HepG2 (cell line): ENCODE measurements around the gene SLC35F4. TPM values are rescaled to one million over a fixed set of nuclear protein-coding genes. Genes with fewer than 3 reads are reported as not detected.

Experiments
- ATAC-seq: fragments of 200-7000 bp; cut with Tn5 transposase; 3 replicates; pipeline ENCODE4 v1.9.1; 2020; ENCODE audit warnings: mild to moderate bottlenecking, moderate library complexity
- BruUV-seq: library from RNA; stranded (reverse); fragments of 400-500 nt; replicated peaks from 2 replicates; lab custom pipeline; 2021; lab: Mats Ljungman, UMichigan
- CTCF ChIA-PET: fragments of 300-600 bp; formaldehyde crosslinking; extraction: SDS; loops from one replicate; lab custom pipeline; 2021; ENCODE audit warnings: low total read pairs, inconsistent platforms, low intra/inter-chr PET ratio; lab: Yijun Ruan, JAX
- POLR2A ChIA-PET: fragments of 350-600 bp; sonication (Branson Sonifier 250); formaldehyde crosslinking; loops from one replicate; lab custom pipeline; 2020; ENCODE audit warnings: antibody characterized with exemption, inconsistent platforms; lab: Yijun Ruan, JAX
- DNase-seq: peaks from one replicate; pipeline ENCODE4 v3.0.0-alpha.2; 2015; ENCODE audit warnings: low spot score
- FAIRE-seq: peaks from 3 replicates; lab custom pipeline; 2011; peaks lifted over from hg19 to GRCh38; lab: Jason Lieb, UNC
- H2AFZ ChIP-seq: one replicate; pipeline ENCODE4 v1.6.1; 2011; ENCODE audit warnings: low read length, inconsistent platforms
- H3K27ac ChIP-seq: fragments of 300-600 bp; 3 replicates; pipeline ENCODE4 v1.8.0; 2011; ENCODE audit warnings: mixed run types, mild to moderate bottlenecking, mixed read lengths, low read length, inconsistent platforms; ENCODE audit not compliant: insufficient read depth; ENCODE audit errors: extremely low read length
- H3K27me3 ChIP-seq, 2 experiments: fragments of 200-600 bp in 1 of 2; 2 replicates in 1 of 2; 3 replicates in 1 of 2; pipeline versions ENCODE4 v1.6.0 to v1.8.0; 2011; ENCODE audit warnings: low read length in 2 of 2, mild to moderate bottlenecking in 2 of 2, moderate library complexity in 2 of 2, inconsistent platforms in 1 of 2; ENCODE audit not compliant: insufficient read depth in 2 of 2, control insufficient read depth in 1 of 2
- H3K36me3 ChIP-seq, 2 experiments: fragments of 200-600 bp in 1 of 2; replicated peaks in 1 of 2; 2 replicates in 1 of 2; 3 replicates in 1 of 2; pipeline versions ENCODE4 v1.5.1 to v1.8.0; 2011; ENCODE audit warnings: low read length in 2 of 2, inconsistent platforms in 1 of 2; ENCODE audit not compliant: insufficient read depth in 2 of 2, control insufficient read depth in 1 of 2
- H3K4me1 ChIP-seq: 2 replicates; pipeline ENCODE4 v1.5.1; 2012; ENCODE audit warnings: low read length, inconsistent platforms; ENCODE audit not compliant: insufficient read depth
- H3K4me2 ChIP-seq: 2 replicates; pipeline ENCODE4 v1.6.0; 2011; ENCODE audit warnings: low read depth, low read length, inconsistent platforms
- H3K4me3 ChIP-seq, 3 experiments: fragments of 200-600 bp in 1 of 3; sonication (generic), shearing (Covaris generic) in 1 of 3; replicated peaks in 1 of 3; 2 replicates each; pipeline ENCODE4 v1.5.1; 2011 to 2016; ENCODE audit warnings: low read length in 3 of 3, inconsistent platforms in 2 of 3, low read depth in 2 of 3, mild to moderate bottlenecking in 2 of 3, control low read depth in 1 of 3, mixed read lengths in 1 of 3; ENCODE audit not compliant: insufficient read depth in 1 of 3
- H3K79me2 ChIP-seq: one replicate; pipeline ENCODE4 v1.6.1; 2011; ENCODE audit warnings: low read length, inconsistent platforms; ENCODE audit not compliant: insufficient read depth
- H3K9ac ChIP-seq: 2 replicates; pipeline ENCODE4 v1.6.0; 2011; ENCODE audit warnings: mild to moderate bottlenecking, low read depth, low read length, inconsistent platforms; ENCODE audit not compliant: insufficient read depth
- H3K9me3 ChIP-seq: 2 replicates; pipeline ENCODE4 v1.5.1; 2012; ENCODE audit warnings: mild to moderate bottlenecking, low read length
- H4K20me1 ChIP-seq: 2 replicates; pipeline ENCODE4 v1.6.0; 2011; ENCODE audit warnings: inconsistent platforms, mild to moderate bottlenecking, low read length, moderate library complexity; ENCODE audit not compliant: insufficient read depth
- CEBPG ChIP-seq: IDR thresholded peaks from 2 replicates; pipeline ENCODE4 v1.6.1; 2016
- FLYWCH1 ChIP-seq: sonication (generic); formaldehyde crosslinking; IDR thresholded peaks from 2 replicates; pipeline ENCODE4 v1.8.1; 2023; ENCODE audit warnings: mild to moderate bottlenecking, missing genetic modification reagents
- FOSL1 ChIP-seq: sonication (generic); formaldehyde crosslinking; IDR thresholded peaks from 2 replicates; pipeline ENCODE4 v1.9.0; 2021; ENCODE audit warnings: missing genetic modification reagents, borderline replicate concordance
- KDM3A ChIP-seq: IDR thresholded peaks from 2 replicates; pipeline ENCODE4 v1.6.1; 2018; ENCODE audit warnings: low read depth, missing compliant biosample characterization
- RBM39 ChIP-seq: fragments of 200-400 bp; formaldehyde crosslinking; IDR thresholded peaks from one replicate; pipeline ENCODE4 v1.6.1; 2018; ENCODE audit warnings: antibody characterized with exemption, mild to moderate bottlenecking, low read depth, low read length; ENCODE audit not compliant: poor library complexity, severe bottlenecking
- TCF7 ChIP-seq: sonication (generic); IDR thresholded peaks from 2 replicates; pipeline ENCODE4 v1.6.1; 2016; ENCODE audit warnings: antibody characterized with exemption, low read depth
- ZFP82 ChIP-seq: sonication (generic); formaldehyde crosslinking; IDR thresholded peaks from 2 replicates; pipeline ENCODE4 v1.5.1; 2020; ENCODE audit warnings: mild to moderate bottlenecking, missing genetic modification reagents, borderline replicate concordance
- ZNF263 ChIP-seq: sonication (generic); formaldehyde crosslinking; IDR thresholded peaks from 2 replicates; pipeline ENCODE4 v1.4.0; 2020; ENCODE audit warnings: missing genetic modification reagents
- ZNF335 ChIP-seq: sonication (generic); formaldehyde crosslinking; IDR thresholded peaks from 2 replicates; pipeline ENCODE4 v1.4.0; 2020; ENCODE audit warnings: missing genetic modification reagents
- ZNF44 ChIP-seq: sonication (generic); formaldehyde crosslinking; IDR thresholded peaks from 2 replicates; pipeline ENCODE4 v1.5.1; 2020; ENCODE audit warnings: mild to moderate bottlenecking, missing genetic modification reagents
- ZNF747 ChIP-seq: sonication (generic); formaldehyde crosslinking; IDR thresholded peaks from 2 replicates; pipeline ENCODE4 v1.8.1; 2023; ENCODE audit warnings: missing genetic modification reagents, mild to moderate bottlenecking, borderline replicate concordance
- WGBS: methylation state at CpG from one replicate; pipeline ENCODE4 v1.1.6; 2017; ENCODE audit warnings: low lambda C conversion rate; 5-methylcytosine and 5-hydroxymethylcytosine counted together
- in situ Hi-C: cut with HindIII; loops from 2 replicates; pipeline ENCODE4 v1.10.0; 2017; ENCODE audit warnings: low pct_unique_long_range_greater_than_20kb; ENCODE audit not compliant: extremely low pct_ligation_motif_present
- intact Hi-C: fragments of 100-400 bp; cut with micrococcal nuclease; formaldehyde crosslinking; loops from one replicate; pipeline ENCODE4 v1.10.0; 2022; ENCODE audit not compliant: unreplicated experiment
- polyA plus RNA-seq, 8 experiments: library from polyadenylated mRNA; depleted of rRNA in 3 of 8; stranded (reverse) in 7 of 8; unstranded in 1 of 8; fragments of >200 nt; fragmentation: Illumina TruSeq in 4 of 8; extraction: Trizol in 4 of 8; gene quantifications; 2 replicates each; pipeline versions ENCODE4 v1.2.1 to v1.2.3, GENCODE V29; 2011 to 2016; ENCODE audit warnings: low read depth in 4 of 8, missing spikeins in 1 of 8, mixed read lengths in 1 of 8; ENCODE audit not compliant: insufficient read depth in 1 of 8
- total RNA-seq, 5 experiments: library from RNA; depleted of rRNA; stranded (reverse); fragments of >200 nt; fragmentation: Illumina TruSeq; extraction: Trizol; gene quantifications; 2 replicates each; pipeline ENCODE4 v1.2.3, GENCODE V29; 2016; ENCODE audit warnings: low read depth in 1 of 5
- TF ChIP-seq, protein P1 (sequence below): sonication (generic); formaldehyde crosslinking; IDR thresholded peaks from 2 replicates; pipeline ENCODE4 v1.5.0; 2020; ENCODE audit warnings: missing genetic modification reagents
- TF ChIP-seq, protein P2 (sequence below): sonication (generic); formaldehyde crosslinking; IDR thresholded peaks from 2 replicates; pipeline ENCODE4 v1.4.0; 2020; ENCODE audit warnings: mild to moderate bottlenecking, missing genetic modification reagents
- TF ChIP-seq, protein P3 (sequence below): sonication (generic); formaldehyde crosslinking; IDR thresholded peaks from 2 replicates; pipeline ENCODE4 v1.4.0; 2020; ENCODE audit warnings: missing genetic modification reagents, borderline replicate concordance
- TF ChIP-seq, protein P4 (sequence below): sonication (generic); formaldehyde crosslinking; IDR thresholded peaks from 2 replicates; pipeline ENCODE4 v1.4.0; 2020; ENCODE audit warnings: mild to moderate bottlenecking, missing genetic modification reagents, borderline replicate concordance

SLC35F4 gene
- total and polyA plus RNA-seq, 2 of the 13 experiments (the other 11 are each of a cell fraction or from before 2014, with no cell fraction given) = not detected

DNA sequence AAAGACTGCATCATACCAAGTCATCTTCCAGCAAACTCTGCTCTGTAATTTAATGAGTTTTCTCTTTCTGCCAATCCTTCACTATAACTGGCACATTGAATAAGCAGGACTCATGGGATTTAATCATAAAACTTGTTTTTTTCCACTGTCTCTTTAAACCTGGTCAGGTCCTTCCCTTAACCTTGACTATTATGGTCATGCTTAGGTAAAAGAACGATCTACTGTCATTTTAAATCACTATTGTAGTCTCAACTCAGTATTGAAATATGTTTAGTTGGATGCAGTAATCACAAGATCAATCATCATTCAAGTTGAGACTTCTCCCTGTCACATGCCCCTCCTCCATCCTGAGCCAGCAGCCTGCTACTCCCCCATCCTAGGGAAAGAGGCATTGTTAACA, 56.1 kb downstream of the SLC35F4 start:
- Histone ChIP-seq H2AFZ (no peak overlapping the region), H3K79me2 (no peaks in the 10 kb centered on the region), H4K20me1 (no peaks in the 10 kb centered on the region), H3K36me3 (no peaks in the 10 kb centered on the region), H3K27me3 (no peaks in the 10 kb centered on the region), H3K9me3 (no peaks in the 10 kb centered on the region), H3K9ac (no peak overlapping the region), H3K4me3 (no peak overlapping the region), H3K4me1 (no peaks in the 10 kb centered on the region), H3K27ac (no peak overlapping the region), H3K4me2 (no peak overlapping the region)
- POLR2A ChIA-PET = no interaction called here
- intact Hi-C loops (no loop called here), in situ Hi-C loops (no loop called here)
- BruUV-seq = no TSS peak
- FAIRE-seq = no peak
- CTCF ChIA-PET = no interaction called here
- 3% methylated on average over 1 of the region's 1 CpG for WGBS
- ATAC-seq = no peak
- DNase-seq = no peak
- TF ChIP-seq ZFP82 = no peak
- TF ChIP-seq ZNF747 = no peak
- TF ChIP-seq, protein P1, sequence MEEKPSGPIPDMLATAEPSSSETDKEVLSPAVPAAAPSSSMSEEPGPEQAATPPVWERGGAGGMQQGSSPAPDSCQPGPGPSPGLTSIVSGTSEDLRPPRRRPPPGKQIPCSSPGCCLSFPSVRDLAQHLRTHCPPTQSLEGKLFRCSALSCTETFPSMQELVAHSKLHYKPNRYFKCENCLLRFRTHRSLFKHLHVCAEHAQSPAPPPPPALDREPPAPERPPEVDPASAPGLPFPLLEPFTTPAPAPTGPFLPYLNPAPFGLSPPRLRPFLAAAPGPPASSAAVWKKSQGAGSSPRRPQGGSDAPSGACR (CRISPR knock-in tag) = no peak
- no peak for TF ChIP-seq KDM3A
- no peak for TF ChIP-seq RBM39
- no peak for TF ChIP-seq CEBPG
- TF ChIP-seq TCF7 = no peak
- TF ChIP-seq, protein P2, sequence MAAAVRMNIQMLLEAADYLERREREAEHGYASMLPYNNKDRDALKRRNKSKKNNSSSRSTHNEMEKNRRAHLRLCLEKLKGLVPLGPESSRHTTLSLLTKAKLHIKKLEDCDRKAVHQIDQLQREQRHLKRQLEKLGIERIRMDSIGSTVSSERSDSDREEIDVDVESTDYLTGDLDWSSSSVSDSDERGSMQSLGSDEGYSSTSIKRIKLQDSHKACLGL = no peak
- no peak for TF ChIP-seq ZNF335 (CRISPR knock-in tag)
- TF ChIP-seq ZNF263 = no peak
- TF ChIP-seq, protein P3, sequence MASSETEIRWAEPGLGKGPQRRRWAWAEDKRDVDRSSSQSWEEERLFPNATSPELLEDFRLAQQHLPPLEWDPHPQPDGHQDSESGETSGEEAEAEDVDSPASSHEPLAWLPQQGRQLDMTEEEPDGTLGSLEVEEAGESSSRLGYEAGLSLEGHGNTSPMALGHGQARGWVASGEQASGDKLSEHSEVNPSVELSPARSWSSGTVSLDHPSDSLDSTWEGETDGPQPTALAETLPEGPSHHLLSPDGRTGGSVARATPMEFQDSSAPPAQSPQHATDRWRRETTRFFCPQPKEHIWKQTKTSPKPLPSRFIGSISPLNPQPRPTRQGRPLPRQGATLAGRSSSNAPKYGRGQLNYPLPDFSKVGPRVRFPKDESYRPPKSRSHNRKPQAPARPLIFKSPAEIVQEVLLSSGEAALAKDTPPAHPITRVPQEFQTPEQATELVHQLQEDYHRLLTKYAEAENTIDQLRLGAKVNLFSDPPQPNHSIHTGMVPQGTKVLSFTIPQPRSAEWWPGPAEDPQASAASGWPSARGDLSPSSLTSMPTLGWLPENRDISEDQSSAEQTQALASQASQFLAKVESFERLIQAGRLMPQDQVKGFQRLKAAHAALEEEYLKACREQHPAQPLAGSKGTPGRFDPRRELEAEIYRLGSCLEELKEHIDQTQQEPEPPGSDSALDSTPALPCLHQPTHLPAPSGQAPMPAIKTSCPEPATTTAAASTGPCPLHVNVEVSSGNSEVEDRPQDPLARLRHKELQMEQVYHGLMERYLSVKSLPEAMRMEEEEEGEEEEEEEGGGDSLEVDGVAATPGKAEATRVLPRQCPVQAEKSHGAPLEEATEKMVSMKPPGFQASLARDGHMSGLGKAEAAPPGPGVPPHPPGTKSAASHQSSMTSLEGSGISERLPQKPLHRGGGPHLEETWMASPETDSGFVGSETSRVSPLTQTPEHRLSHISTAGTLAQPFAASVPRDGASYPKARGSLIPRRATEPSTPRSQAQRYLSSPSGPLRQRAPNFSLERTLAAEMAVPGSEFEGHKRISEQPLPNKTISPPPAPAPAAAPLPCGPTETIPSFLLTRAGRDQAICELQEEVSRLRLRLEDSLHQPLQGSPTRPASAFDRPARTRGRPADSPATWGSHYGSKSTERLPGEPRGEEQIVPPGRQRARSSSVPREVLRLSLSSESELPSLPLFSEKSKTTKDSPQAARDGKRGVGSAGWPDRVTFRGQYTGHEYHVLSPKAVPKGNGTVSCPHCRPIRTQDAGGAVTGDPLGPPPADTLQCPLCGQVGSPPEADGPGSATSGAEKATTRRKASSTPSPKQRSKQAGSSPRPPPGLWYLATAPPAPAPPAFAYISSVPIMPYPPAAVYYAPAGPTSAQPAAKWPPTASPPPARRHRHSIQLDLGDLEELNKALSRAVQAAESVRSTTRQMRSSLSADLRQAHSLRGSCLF (CRISPR knock-in tag) = no peak
- TF ChIP-seq FOSL1 (CRISPR knock-in tag) = no peak
- TF ChIP-seq, protein P4, sequence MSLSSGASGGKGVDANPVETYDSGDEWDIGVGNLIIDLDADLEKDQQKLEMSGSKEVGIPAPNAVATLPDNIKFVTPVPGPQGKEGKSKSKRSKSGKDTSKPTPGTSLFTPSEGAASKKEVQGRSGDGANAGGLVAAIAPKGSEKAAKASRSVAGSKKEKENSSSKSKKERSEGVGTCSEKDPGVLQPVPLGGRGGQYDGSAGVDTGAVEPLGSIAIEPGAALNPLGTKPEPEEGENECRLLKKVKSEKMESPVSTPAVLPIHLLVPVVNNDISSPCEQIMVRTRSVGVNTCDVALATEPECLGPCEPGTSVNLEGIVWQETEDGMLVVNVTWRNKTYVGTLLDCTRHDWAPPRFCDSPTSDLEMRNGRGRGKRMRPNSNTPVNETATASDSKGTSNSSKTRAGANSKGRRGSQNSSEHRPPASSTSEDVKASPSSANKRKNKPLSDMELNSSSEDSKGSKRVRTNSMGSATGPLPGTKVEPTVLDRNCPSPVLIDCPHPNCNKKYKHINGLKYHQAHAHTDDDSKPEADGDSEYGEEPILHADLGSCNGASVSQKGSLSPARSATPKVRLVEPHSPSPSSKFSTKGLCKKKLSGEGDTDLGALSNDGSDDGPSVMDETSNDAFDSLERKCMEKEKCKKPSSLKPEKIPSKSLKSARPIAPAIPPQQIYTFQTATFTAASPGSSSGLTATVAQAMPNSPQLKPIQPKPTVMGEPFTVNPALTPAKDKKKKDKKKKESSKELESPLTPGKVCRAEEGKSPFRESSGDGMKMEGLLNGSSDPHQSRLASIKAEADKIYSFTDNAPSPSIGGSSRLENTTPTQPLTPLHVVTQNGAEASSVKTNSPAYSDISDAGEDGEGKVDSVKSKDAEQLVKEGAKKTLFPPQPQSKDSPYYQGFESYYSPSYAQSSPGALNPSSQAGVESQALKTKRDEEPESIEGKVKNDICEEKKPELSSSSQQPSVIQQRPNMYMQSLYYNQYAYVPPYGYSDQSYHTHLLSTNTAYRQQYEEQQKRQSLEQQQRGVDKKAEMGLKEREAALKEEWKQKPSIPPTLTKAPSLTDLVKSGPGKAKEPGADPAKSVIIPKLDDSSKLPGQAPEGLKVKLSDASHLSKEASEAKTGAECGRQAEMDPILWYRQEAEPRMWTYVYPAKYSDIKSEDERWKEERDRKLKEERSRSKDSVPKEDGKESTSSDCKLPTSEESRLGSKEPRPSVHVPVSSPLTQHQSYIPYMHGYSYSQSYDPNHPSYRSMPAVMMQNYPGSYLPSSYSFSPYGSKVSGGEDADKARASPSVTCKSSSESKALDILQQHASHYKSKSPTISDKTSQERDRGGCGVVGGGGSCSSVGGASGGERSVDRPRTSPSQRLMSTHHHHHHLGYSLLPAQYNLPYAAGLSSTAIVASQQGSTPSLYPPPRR (CRISPR knock-in tag) = no peak
- TF ChIP-seq ZNF44 = no peak
- no peak for TF ChIP-seq FLYWCH1 (CRISPR knock-in tag)
